GM18526 (cell line): ENCODE measurements around the gene FOXP1.

ENCODE experiments used
- POLR2A ChIP-seq: IDR thresholded peaks from 3 replicates; pipeline ENCODE4 v1.6.1; 2011; ENCODE audit not compliant: insufficient read length; ENCODE audit errors: extremely low read depth

Gene FOXP1

DNA sequence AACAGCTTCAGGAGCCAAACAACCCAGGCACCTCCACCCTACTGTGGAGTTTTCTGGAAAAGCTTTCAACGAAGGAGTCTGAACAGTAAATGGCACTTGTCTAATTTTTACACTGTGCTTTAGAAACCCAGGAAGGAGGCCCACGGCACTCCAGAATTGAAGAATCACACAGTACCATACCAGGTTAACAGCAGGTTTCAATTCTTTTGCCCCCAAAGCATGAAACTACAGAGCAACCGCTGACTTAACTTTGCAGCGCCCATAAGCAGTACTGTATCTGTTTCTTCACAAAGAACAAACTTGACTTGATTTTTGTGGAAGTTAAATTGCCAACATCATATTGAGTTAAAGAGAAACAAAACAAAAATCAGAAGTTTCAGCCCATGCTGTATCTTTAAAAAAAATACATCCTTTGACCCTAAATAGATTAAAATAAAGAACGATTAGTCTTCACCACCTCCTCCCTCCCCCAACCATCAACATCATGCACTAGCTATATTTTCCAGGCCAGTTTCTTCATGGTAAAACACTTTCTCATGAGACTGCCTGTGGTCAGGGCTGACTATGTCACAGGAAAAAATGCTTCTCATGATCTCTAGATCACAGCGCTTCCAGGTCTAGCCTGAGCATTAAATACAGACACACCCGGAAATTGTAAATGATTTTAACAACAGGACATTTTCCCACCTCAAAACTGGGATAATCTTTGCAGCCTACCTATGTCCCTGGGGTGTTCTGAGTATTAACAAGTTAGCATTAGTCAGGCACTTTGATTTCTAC, 456.3 kb downstream of the FOXP1 start:
- no peak for TF ChIP-seq POLR2A

DNA sequence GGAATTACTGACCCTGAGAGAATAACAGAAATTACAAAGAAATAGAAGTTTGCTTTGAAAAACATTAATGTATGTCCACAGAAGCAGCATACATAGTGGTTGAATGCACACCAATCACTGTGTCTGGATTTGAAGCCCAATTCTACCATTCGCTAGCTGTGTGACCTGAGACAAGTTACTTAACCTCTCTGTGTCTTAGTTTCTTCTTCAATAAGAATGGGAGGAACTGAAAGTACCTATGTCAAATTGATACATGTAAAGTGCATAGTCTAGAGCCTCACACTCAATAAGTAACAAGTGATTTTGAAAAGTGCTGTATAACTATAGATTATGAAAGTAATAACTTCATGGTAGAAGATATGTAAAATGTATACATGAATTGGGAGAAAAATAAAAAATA, 457.8 kb downstream of the FOXP1 start:
- no peak for TF ChIP-seq POLR2A

DNA sequence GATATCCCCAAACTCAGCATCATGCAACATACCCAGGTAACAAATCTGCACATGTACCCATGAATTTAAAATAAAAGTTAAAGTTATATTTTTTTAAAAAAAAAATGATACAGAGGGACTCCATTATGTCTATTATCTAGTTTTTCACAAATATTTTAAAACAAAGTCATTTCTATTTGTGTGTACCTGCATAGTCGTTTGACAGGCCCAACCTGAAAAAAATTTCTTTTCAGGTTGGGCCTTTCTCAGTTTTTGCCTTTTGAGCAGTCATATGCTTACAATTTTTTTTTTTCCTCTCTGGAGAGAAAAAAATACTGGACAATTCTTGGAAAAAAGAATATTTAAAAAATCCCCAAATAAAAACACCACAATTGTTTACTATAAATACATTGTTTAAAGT, 459.5 kb downstream of the FOXP1 start:
- no peak for TF ChIP-seq POLR2A

DNA sequence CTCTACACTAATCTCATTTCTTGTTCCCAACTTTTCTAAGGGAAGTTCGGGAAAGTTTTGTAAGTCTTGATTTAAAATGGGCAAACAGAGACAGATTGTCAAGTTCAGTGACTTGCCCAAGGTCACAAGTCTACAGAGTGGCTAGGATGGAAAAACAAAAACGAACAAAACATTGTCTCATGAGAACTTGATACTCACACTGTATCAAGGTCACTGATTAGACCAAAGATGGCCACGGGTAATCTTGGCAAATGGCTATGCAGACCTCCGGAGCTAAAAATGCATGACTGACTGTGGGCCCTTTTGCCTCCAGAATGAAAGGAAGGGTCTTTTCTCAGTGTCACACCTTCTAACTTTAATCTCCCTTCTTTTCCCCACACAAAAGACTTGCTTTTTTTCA, 460.9 kb downstream of the FOXP1 start:
- no peak for TF ChIP-seq POLR2A

DNA sequence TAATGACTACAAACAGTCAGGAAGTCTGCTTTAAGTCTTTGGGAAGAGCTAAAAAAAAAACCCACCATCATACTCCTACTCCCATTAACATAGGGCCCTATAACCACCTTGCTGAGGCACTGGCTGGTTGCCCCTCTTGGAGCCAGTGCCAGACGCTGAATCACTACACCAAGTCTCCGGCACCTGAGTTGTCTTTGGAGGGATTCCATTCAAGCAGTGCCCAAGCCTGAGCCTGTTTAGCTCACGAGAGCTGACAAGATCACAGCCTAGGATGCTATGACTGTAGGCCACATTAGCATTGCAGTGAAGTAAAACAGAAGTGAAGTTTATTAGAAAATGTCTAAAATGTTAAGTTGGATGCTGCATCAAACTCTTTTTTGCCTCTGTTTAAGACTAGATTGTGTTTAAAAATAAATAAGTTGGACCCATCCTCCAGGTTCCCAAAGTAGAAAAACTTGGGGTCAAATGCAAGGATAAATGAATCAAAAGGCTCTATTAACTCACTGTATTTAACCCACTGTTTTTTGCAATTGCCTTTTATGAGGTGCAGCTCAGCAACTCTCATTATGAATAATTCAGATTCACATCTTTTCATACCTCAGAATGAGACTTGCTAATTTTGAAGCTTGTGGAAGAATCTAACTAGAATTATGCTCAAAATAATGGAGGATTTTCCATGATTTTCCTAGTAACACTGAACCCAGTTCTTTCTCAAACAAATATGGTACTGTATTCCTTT, 461.9 kb downstream of the FOXP1 start:
- no peak for TF ChIP-seq POLR2A

DNA sequence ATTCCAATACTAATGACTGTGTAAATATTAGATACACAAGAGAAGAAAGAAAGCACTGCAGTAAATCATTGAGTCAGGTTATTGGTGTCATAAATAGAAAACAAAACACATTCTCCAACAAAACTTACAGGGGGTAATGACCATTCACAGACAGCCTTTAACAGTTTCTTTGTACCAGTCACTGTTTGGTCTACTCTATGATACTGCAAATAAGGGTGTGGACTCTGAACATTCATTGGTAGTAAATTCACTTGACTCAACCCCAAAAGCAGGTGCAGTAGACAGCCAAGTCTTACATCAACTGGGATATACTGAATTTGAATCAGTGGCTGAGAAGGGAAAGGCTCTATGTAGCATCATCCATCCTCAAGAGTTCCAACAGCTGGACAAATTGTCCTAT, 463.5 kb downstream of the FOXP1 start:
- no peak for TF ChIP-seq POLR2A

DNA sequence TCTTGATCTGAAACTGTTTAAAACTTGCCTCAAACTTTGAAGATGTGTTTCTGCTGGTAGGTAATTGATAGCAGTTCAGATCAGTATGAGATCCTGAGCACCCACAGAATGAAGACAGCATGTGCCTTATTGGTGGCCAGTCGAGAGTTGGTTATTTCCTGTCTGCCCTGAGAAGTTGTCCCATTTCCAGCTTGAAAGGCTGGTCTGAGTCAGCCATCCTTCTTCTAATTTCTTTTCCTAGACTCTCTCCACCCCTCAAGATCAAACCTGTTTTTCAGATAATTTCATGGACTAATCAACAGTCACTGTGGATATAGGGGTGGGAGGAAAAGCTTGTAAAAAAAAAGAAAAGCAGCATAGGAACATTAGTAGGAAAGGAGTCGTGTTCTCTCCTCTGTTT, 464.4 kb downstream of the FOXP1 start:
- TF ChIP-seq POLR2A, result no peak

DNA sequence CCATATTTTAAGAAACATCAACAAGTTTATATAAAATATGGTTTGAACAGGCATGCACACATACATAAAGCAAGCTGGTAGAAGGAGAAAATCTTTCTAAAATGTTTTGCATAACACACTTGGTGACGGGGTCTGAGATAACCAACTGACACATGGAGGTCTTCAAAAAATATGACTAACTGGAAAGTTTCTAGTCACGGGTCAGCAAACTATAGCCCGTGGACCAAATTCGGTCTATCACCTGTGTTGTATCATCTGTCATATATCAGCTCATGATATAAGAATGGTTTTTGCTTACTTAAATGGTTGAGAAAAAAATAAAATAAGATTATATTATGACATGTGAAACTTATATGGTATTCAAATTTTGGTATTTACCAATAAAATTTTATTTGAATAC, 465.1 kb downstream of the FOXP1 start:
- no peak for TF ChIP-seq POLR2A

DNA sequence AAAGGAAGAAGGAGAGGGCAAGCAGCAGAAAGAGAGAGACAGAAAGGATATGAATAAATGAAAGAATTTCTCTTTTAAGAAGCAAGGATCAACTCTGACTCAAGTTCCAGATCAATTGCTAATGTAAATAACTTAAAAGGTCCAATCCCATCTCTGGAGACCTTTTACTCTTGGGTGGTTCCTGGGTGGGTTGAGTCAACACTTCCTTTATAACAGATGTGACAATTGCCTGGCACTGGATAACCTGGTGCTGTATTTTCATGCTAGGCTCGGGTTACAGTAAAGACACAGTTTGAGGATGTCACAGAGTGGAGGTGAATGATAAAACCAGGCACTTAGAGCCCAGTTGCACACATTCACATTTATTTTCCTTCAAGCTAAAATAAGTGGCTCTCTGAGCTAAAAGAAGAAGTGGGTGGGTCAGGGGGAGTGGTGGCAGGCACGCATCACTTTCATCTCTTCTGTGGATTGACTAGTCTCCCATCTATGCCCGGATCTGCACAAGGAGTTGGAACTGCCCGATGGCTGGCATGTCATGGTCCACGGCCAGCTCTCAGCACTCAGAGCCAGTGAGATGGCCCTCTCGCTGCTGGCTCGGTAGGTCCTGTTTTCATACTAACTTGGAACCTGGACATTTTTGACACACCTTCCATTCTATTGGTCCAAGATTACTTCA, 465.8 kb downstream of the FOXP1 start:
- TF ChIP-seq POLR2A, result no peak

DNA sequence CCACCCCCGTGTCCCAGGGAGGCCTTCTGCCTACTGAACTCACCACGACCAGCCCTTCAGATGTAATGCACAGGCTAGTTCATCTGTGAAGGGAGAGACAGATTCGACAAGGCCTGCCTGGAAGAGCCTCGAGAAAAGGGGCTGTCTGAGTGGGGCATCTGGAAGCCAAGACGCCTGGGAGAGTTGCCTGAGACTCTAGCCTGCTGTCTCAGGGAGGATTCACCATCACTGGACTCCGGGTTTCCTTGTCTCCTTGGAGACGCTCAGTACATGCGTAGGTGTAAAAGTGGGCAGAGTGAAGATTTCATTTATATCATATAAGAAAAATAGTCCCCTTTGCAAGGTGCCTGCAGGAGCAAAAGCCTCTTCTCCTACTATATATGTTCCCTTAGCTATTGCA, 468.9 kb downstream of the FOXP1 start:
- TF ChIP-seq POLR2A, result no peak

DNA sequence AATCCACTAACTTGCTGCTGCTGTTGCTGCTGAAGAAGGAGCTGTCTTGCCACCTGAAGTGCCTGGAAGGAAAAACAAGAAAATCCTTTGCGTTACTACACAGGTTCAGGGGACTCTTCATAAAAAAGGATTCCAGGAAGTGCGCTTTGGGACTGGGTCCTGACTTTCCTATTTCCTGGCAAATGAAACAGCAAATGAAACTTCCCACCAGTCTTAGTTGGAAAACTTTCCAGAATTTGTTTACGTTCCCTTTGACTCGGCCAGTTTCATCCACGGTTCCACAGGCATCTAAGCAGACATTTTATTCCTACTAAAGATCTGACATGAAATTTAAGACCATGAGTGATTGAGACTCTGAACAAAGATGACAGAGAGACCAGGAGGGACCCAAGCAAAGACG, 471.0 kb downstream of the FOXP1 start:
- TF ChIP-seq POLR2A, result no peak

DNA sequence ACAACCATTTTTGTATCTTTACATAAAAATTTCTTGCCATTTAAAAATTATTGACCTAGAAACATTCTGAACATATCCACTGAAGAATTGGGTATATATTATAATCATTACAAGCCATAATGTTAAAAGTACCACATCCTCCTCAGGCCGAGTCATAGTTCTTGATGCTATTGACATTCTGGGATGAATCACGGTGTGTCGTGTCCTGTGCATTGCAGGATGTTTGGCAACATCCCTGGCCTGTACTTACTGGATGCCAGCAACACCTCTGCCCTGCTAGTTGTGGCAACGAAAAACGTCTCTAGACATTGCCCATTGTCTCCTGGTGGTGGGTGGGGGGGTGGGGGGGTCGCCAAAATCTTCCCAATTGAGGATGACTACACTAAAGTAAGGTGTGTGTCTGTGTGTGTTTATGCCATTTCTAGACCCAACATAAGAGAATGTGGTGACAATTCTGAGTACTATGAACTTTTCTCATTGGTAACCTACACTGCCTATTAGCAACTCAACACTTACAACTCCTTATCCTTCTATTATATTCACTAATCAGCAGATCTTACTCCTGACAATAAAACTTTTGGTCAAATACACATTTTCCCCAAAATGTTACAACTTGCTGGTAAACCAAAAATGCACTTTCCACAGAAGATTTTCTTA, 471.6 kb downstream of the FOXP1 start:
- no peak for TF ChIP-seq POLR2A

DNA sequence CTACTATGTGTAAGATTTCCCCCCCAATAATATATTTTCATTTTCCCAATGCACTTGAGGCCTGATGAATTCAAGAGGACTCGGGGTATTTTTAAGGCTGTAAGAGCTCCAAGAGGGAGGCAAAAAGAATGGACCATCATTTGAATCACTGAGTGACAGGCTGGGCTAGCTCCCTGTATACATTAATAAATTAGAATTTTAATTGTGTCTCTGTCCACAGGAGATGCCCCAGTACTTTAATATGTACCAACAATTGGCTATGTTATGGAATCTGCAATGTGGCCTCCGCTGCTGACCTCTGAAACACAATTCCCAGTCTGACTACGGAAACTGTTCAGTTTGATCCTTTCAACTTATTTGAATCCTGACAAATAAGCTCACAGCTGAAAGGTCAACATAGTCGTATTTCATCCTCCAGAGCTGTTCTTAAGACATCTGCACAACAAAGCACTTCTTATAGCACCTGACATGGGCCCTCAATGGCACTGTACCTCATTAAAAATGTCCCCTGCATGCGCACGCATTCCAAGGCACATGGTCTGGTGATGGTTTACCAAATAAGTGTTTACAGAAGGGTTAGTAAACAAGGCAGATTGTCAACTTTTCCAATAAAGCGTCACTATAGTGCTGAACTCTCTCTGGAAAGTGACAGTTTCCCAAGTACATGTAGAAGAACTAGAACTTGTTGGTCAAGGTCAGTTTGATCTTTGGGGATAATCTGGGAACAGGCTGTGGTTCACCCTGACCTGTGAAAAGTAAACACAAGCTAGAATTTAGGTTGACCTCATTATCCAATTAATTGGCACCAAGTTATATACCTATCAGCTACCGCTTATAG, 472.9 kb downstream of the FOXP1 start:
- TF ChIP-seq POLR2A, result no peak

DNA sequence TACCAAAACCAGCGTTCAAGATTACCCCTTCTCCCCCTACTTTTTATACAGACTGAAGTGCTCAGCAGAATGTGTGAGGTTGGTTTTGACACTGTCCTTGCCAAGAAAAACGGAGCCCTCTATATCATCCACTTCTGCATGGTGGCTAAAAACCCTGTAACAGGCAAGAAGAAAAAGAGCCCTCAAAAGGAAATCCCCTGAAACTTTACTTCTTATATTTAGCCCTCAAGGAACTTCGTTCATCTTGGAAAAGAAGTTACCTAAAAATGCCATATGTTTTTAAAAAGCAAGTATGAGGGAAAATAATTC, 473.6 kb downstream of the FOXP1 start:
- TF ChIP-seq POLR2A, result no peak
